ENCODE results near the gene NFATC3.

DNA sequence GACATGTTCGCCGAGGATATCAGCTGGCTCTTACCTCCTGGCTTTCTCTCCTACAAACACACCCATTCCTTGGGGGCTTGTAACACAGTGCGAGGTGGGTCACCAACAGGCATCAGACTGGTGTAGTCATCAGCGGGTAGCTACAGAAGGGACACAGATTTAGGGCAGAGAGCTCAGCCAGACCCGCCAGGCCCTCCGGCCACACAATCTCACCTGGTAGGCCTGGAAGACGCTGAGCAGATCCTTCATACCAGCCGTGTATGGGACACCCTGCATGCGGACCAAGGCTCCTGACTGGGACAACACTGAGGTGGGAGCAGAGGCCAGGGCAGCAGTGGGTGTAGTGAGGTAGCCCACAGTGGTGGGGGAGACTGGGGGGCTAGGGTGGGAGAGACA is 145.0 kb downstream of the NFATC3 start:
- TF ChIP-seq, protein P1, sequence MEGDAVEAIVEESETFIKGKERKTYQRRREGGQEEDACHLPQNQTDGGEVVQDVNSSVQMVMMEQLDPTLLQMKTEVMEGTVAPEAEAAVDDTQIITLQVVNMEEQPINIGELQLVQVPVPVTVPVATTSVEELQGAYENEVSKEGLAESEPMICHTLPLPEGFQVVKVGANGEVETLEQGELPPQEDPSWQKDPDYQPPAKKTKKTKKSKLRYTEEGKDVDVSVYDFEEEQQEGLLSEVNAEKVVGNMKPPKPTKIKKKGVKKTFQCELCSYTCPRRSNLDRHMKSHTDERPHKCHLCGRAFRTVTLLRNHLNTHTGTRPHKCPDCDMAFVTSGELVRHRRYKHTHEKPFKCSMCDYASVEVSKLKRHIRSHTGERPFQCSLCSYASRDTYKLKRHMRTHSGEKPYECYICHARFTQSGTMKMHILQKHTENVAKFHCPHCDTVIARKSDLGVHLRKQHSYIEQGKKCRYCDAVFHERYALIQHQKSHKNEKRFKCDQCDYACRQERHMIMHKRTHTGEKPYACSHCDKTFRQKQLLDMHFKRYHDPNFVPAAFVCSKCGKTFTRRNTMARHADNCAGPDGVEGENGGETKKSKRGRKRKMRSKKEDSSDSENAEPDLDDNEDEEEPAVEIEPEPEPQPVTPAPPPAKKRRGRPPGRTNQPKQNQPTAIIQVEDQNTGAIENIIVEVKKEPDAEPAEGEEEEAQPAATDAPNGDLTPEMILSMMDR (IDR thresholded peaks at IDR 0.05; ENCODE audit: low read length): no peak
- no peak for TF ChIP-seq EZH2 (IDR thresholded peaks at IDR 0.05; ENCODE audit: borderline replicate concordance, low read length)
